Activated CD8-positive, alpha-beta memory T cell treated with anti-CD3 and anti-CD28 coated beads, Interleukin-2, amount 50 U/mL, for 24 hours (primary cell): ENCODE results near the gene DCDC2.
"Not testable (repeated sequence)": the region's sequence is repeated elsewhere in the genome, so short reads cannot be mapped to it uniquely, and the experiment has no call there.

Source experiments
- DNase-seq: peaks from one replicate; pipeline ENCODE4 v3.0.0-alpha.2; 2020; ENCODE audit errors: extremely low read depth

The DCDC2 gene

GRCh38 chr6:24225838-24226237, 132.0 kb downstream of the DCDC2 start:
- no peak for DNase-seq

- no peak for DNase-seq
These were observed 134.5 kb downstream of the DCDC2 start for GRCh38 chr6:24223115-24223919.

- no peak for DNase-seq
These were observed 138.2 kb downstream of the DCDC2 start for GRCh38 chr6:24219670-24220069.

- DNase-seq = no peak
These were observed 142.9 kb downstream of the DCDC2 start for GRCh38 chr6:24214984-24215383.

GRCh38 chr6:24207413-24207812, 150.4 kb downstream of the DCDC2 start:
- no peak for DNase-seq

- no peak for DNase-seq
These were observed 152.8 kb downstream of the DCDC2 start for GRCh38 chr6:24205020-24205492.

- not testable (repeated sequence) for DNase-seq
These were observed 153.7 kb downstream of the DCDC2 start for GRCh38 chr6:24204113-24204512.

GRCh38 chr6:24197892-24198291, 160.0 kb downstream of the DCDC2 start:
- no peak for DNase-seq

GRCh38 chr6:24195836-24196597, 161.8 kb downstream of the DCDC2 start:
- no peak for DNase-seq

GRCh38 chr6:24194978-24195700, 162.7 kb downstream of the DCDC2 start:
- no peak for DNase-seq

- DNase-seq = no peak
These were observed 164.5 kb downstream of the DCDC2 start for GRCh38 chr6:24193364-24193763.

GRCh38 chr6:24191346-24191745, 166.5 kb downstream of the DCDC2 start:
- DNase-seq = no peak

- DNase-seq = no peak
These were observed 169.2 kb downstream of the DCDC2 start for GRCh38 chr6:24188578-24189080.

GRCh38 chr6:24187965-24188577, 169.8 kb downstream of the DCDC2 start:
- no peak for DNase-seq

- no peak for DNase-seq
These were observed 171.5 kb downstream of the DCDC2 start for GRCh38 chr6:24186349-24186748.

GRCh38 chr6:24183584-24183983, 174.3 kb downstream of the DCDC2 start:
- no peak for DNase-seq

- DNase-seq = no peak
These were observed 200.0 kb downstream of the DCDC2 start for GRCh38 chr6:24157886-24158285.

GRCh38 chr6:24154121-24154520, 203.7 kb downstream of the DCDC2 start:
- no peak for DNase-seq

- no peak for DNase-seq
These were observed 205.8 kb downstream of the DCDC2 start for GRCh38 chr6:24152014-24152413.

GRCh38 chr6:24149836-24150235, 208.0 kb downstream of the DCDC2 start:
- DNase-seq = no peak

- no peak for DNase-seq
These were observed 208.6 kb downstream of the DCDC2 start for GRCh38 chr6:24149296-24149695.

GRCh38 chr6:24148684-24149083, 209.2 kb downstream of the DCDC2 start:
- DNase-seq = no peak
